Measurements from ENCODE around the gene MAGEA2.
"Not testable (repeated sequence)": the region's sequence is repeated elsewhere in the genome, so short reads cannot be mapped to it uniquely, and the experiment has no call there.

The MAGEA2 gene

DNA sequence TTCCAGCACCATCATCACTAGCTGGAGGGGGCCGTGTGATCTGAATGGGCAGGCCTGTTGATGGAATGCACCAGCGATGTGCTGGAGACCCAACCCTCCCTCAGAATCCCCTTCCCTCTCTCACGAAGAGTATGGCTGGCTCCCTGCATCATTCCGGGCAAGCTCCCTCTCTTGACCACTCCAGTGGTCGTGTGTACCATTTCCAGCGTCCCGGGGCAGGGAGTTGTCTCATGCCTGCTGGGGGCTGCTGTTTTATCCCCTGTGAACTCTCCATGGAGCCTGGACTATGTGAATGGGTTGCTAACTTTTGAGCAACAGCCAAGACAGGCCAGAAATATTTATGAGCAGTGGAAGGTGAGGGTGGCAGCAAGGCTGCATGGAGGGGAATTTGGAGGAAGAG is 28.2 kb downstream of the MAGEA2 start:
- no peaks in the 10 kb centered on the region for H3K4me1 ChIP-seq
- no peak overlapping the region for H3K4me3 ChIP-seq
- H3K36me3 ChIP-seq: no peaks in the 10 kb centered on the region
- TF ChIP-seq, protein P1, sequence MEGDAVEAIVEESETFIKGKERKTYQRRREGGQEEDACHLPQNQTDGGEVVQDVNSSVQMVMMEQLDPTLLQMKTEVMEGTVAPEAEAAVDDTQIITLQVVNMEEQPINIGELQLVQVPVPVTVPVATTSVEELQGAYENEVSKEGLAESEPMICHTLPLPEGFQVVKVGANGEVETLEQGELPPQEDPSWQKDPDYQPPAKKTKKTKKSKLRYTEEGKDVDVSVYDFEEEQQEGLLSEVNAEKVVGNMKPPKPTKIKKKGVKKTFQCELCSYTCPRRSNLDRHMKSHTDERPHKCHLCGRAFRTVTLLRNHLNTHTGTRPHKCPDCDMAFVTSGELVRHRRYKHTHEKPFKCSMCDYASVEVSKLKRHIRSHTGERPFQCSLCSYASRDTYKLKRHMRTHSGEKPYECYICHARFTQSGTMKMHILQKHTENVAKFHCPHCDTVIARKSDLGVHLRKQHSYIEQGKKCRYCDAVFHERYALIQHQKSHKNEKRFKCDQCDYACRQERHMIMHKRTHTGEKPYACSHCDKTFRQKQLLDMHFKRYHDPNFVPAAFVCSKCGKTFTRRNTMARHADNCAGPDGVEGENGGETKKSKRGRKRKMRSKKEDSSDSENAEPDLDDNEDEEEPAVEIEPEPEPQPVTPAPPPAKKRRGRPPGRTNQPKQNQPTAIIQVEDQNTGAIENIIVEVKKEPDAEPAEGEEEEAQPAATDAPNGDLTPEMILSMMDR (IDR thresholded peaks at IDR 0.05): no peak
- H3K9me3 ChIP-seq: no peaks in the 10 kb centered on the region
- no peak for DNase-seq
- intact Hi-C loops (cut with DNase I; ENCODE audit: low total_unique reads): no loop called here
- no peak overlapping the region for H3K27ac ChIP-seq
- no peaks in the 10 kb centered on the region for H3K27me3 ChIP-seq

DNA sequence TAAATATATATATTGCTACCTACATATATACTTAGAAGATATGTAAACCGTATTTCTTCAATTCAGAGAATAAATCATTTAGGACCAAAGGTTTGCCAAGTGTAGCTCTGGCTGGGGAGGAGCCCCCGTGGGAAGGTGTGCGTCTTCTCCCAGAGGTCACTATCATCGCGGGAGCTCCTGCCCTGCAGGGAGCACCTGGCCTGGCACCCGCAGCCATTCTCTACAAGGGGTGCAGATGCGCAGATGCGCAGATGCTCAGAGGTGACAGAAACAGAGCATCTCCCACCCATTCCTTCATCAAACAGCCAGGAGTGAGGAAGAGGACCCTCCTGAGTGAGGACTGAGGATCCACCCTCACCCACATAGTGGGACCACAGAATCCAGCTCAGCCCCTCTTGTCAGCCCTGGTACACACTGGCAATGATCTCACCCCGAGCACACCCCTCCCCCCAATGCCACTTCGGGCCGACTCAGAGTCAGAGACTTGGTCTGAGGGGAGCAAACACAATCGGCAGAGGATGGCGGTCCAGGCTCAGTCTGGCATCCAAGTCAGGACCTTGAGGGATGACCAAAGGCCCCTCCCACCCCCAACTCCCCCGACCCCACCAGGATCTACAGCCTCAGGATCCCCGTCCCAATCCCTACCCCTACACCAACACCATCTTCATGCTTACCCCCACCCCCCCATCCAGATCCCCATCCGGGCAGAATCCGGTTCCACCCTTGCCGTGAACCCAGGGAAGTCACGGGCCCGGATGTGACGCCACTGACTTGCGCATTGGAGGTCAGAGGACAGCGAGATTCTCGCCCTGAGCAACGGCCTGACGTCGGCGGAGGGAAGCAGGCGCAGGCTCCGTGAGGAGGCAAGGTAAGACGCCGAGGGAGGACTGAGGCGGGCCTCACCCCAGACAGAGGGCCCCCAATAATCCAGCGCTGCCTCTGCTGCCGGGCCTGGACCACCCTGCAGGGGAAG is 39.5 kb downstream of the MAGEA2 start, which contains the start of gene MAGEA2B:
Gene MAGEA2B (plus strand): TSS at position 814 of the 973 bp plus-strand sequence. CDS start 2,479 bp downstream, outside the sequence.
- H3K4me3 ChIP-seq; H3K27ac ChIP-seq; DNase-seq; intact Hi-C loops (cut with DNase I; ENCODE audit: low total_unique reads); H3K36me3 ChIP-seq; H3K9me3 ChIP-seq; H3K27me3 ChIP-seq; H3K4me1 ChIP-seq: not testable (repeated sequence)

DNA sequence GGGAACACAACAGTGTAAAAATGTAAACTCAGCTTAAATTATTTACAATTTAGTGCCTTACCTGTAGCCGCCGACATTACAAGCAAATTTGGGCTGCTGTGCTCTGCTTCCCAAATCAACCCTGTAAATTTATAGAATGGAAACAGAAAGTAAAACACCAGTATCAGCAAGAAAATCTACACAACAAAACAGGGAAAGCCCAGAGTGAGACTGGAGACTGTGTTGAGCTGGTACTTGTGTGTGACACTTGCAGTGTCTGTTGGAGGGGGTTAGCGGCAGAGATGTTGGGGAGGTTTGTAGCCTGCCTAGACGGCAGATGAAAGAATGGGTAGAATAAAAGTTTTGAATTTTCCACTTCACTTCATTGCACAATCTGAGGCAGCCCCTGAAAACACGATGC is 40.4 kb downstream of the MAGEA2 start:
- H3K27me3 ChIP-seq; H3K36me3 ChIP-seq; H3K27ac ChIP-seq; H3K9me3 ChIP-seq; intact Hi-C loops (cut with DNase I; ENCODE audit: low total_unique reads); H3K4me3 ChIP-seq; H3K4me1 ChIP-seq; DNase-seq: not testable (repeated sequence)

DNA sequence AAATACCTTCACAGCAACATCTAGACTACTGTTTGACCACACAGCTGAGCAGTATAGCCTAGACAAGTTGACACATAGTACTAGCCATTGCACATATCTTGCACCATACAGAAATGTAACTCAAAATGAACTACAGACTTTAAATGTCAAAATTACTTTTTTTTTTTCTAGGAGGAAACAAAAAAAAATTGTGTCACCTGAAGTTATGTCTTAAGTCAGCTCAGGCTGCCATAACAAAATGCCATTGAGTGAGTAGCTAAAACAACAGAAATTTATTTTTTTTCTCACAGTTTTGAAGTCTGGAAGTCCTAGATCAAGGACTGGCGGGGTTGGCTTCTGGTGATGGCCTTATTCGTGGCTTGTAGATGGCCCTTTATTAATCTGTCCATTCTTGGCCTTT is 44.5 kb downstream of the MAGEA2 start, which contains the start of gene CSAG2:
Gene CSAG2 (minus strand): TSS at position 101 of the 400 bp plus-strand sequence. CDS start 161 bp downstream, outside the sequence.
- intact Hi-C loops (cut with DNase I; ENCODE audit: low total_unique reads); H3K27me3 ChIP-seq; H3K9me3 ChIP-seq; H3K4me1 ChIP-seq; DNase-seq; H3K27ac ChIP-seq; H3K4me3 ChIP-seq; H3K36me3 ChIP-seq: not testable (repeated sequence)

DNA sequence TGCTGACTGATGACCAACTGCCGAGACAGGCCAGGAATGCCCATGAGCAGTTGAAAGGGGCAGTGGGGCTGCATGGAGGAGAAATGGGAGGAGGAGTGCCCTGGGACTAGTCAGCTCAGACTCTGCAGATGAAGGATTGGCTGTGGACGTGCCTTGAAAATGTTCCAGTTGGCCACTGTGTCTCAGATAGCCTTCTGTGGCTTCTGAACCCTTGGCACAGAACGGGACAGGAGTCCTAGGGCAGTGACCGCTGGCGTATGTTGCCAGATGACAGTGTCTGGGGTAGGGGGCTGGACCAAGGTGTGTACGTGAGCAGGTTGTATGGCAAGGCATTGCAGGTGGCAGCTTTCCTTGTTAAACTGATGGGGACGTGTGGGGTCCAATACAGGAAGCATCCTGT is 47.1 kb downstream of the MAGEA2 start:
- H3K4me1 ChIP-seq; H3K36me3 ChIP-seq; DNase-seq; H3K27ac ChIP-seq; H3K9me3 ChIP-seq; intact Hi-C loops (cut with DNase I; ENCODE audit: low total_unique reads); H3K27me3 ChIP-seq; H3K4me3 ChIP-seq: not testable (repeated sequence)

DNA sequence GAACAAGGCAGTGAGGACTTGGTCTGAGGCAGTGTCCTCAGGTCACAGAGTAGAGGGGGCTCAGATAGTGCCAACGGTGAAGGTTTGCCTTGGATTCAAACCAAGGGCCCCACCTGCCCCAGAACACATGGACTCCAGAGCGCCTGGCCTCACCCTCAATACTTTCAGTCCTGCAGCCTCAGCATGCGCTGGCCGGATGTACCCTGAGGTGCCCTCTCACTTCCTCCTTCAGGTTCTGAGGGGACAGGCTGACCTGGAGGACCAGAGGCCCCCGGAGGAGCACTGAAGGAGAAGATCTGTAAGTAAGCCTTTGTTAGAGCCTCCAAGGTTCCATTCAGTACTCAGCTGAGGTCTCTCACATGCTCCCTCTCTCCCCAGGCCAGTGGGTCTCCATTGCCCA is 53.3 kb downstream of the MAGEA2 start:
- intact Hi-C loops (cut with DNase I; ENCODE audit: low total_unique reads); H3K4me1 ChIP-seq; H3K27me3 ChIP-seq; H3K27ac ChIP-seq; H3K9me3 ChIP-seq; H3K36me3 ChIP-seq; H3K4me3 ChIP-seq: not testable (repeated sequence)
- peak in 1 of 2 donors; percentile 28 for DNase-seq
